Erythroblast (primary cell): ENCODE data around the gene MGRN1.

Source experiments
- DNase-seq, 2 experiments: peaks; one replicate each; lab custom pipeline; 2025; lab: John Stamatoyannopoulos, UW
- GATA1 ChIP-seq: IDR thresholded peaks from 2 replicates; pipeline ENCODE4 v1.6.1; 2011; ENCODE audit warnings: low read depth, mild to moderate bottlenecking, control low read depth, low read length, moderate library complexity
- POLR2A ChIP-seq: IDR thresholded peaks from 2 replicates; pipeline ENCODE4 v1.6.1; 2011; ENCODE audit warnings: mild to moderate bottlenecking, low read length

MGRN1 gene

DNA sequence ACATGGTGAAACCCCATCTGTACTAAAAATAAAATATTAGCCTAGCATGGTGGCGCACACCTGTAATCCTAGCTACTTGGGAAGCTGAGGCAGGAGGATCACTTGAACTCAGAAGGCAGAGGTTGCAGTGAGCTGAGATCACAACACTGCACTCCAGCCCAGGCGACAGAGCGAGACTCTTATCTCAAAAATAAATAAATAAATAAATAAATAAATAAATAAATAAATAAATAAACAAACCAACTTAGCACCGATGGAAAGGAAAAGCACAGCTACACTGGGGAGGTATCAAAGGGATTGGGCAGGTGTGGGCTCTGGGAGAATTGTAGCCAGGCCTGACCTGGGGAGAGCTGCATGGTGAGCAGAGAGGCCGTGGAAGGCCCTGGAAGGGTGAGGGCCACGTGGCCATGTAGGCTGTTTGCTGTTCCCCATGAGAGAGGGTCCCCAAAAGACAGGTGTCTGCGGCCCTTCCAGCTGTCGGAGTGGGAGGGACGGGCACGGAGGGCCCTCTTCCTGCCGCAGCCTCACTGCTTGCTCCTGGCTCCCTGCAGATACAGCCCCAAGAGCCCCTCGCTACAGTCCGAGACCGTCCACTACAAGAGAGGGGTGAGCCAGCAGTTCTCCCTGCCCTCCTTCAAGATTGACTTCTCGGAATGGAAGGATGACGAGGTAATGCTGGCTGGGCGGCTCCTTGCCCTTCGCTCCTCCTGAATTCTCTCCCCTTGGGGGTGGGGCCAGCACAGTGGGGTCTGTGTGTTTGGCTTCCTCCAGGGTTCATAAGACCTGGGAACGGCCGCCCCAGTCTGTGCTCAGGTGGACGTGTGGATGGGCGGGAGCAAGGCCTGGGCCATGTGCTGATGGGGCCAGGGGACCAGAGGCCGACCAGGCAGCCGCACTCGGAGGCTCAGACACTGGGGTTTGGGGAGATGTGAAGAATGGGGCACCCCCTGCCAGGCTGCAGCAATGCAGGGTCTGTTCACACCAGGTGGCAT, 32.4 kb downstream of the MGRN1 start:
- TF ChIP-seq POLR2A (no peak), GATA1 (no peak)
- DNase-seq: no peak

GRCh38 chr16:4659363-4660353, 35.0 kb downstream of the MGRN1 start:
- DNase-seq: no peak

GRCh38 chr16:4660454-4661007, 35.9 kb downstream of the MGRN1 start:
- no peak for DNase-seq
- TF ChIP-seq GATA1 (no peak), POLR2A (no peak)

More at GRCh38 chr16:4659363-4660353, 35.0 kb downstream of the MGRN1 start:
- TF ChIP-seq POLR2A (no peak), GATA1 (no peak)

- no peak for DNase-seq
- TF ChIP-seq POLR2A (no peak), GATA1 (no peak)
These were observed 37.0 kb downstream of the MGRN1 start for GRCh38 chr16:4661661-4662060.

DNA sequence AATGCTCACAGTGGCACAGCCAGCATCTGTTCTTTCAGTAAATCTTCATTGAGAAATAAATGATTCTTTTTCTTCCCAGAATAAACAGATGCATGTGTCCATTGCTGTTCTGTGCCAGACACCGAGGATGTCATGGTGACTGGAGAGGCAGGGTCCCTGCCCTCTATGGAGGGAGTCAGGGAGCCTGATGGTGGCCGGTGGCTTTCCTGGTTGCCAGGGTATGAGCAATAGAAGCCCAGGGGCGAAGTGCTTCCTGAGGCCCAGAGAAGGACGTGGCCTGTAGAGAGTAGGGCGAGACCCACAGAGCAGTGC, 38.8 kb downstream of the MGRN1 start:
- no peak for DNase-seq
- TF ChIP-seq POLR2A: no peak
- no peak for TF ChIP-seq GATA1

GRCh38 chr16:4663777-4664465, 39.3 kb downstream of the MGRN1 start:
- DNase-seq: no peak
- TF ChIP-seq GATA1 (no peak), POLR2A (no peak)

GRCh38 chr16:4664538-4665418, 40.2 kb downstream of the MGRN1 start:
- TF ChIP-seq POLR2A (no peak), GATA1 (no peak)
- no peak for DNase-seq

GRCh38 chr16:4666537-4667202, 42.0 kb downstream of the MGRN1 start:
- TF ChIP-seq POLR2A: no peak
- TF ChIP-seq GATA1: no peak
- DNase-seq: no peak

GRCh38 chr16:4667203-4667963, 42.8 kb downstream of the MGRN1 start:
- no peak for DNase-seq
- TF ChIP-seq POLR2A (no peak), GATA1 (no peak)

- TF ChIP-seq GATA1 (no peak), POLR2A (no peak)
- DNase-seq: no peak
These were observed 43.8 kb downstream of the MGRN1 start for GRCh38 chr16:4668313-4668960.
